CD14-positive monocyte (primary cell): ENCODE measurements around the gene NQO2. TPM values are rescaled to one million over a fixed set of nuclear protein-coding genes. Genes with fewer than 3 reads are reported as not detected.

Source experiments
- DNase-seq, 3 donors: peaks; one replicate each; pipeline ENCODE4 v3.0.0-alpha.2; 2011 to 2022
- H2AFZ ChIP-seq: 2 replicates; pipeline ENCODE4 v1.6.0; 2012; ENCODE audit warnings: mild to moderate bottlenecking, low read depth, low read length, inconsistent platforms; ENCODE audit not compliant: insufficient read depth, poor library complexity, severe bottlenecking
- H3K27ac ChIP-seq, 2 donors: 1 replicate in 1 of 2; 2 replicates in 1 of 2; pipeline ENCODE4 v1.5.1; 2012 to 2013; ENCODE audit warnings: low read length in 2 of 2, control low read depth in 1 of 2, inconsistent platforms in 1 of 2, low read depth in 1 of 2, mild to moderate bottlenecking in 1 of 2
- H3K27me3 ChIP-seq, 2 donors: one replicate each; pipeline versions ENCODE4 v1.6.0 to v1.6.1; 2011 to 2013; ENCODE audit warnings: low read length in 2 of 2; ENCODE audit not compliant: control insufficient read depth in 2 of 2, insufficient read depth in 2 of 2
- H3K36me3 ChIP-seq, 2 donors: replicated peaks in 1 of 2; 1 replicate in 1 of 2; 2 replicates in 1 of 2; pipeline versions ENCODE4 v1.5.1 to v1.6.1; 2012 to 2013; ENCODE audit warnings: low read length in 2 of 2, control low read depth in 1 of 2, inconsistent platforms in 1 of 2, mild to moderate bottlenecking in 1 of 2; ENCODE audit not compliant: insufficient read depth in 2 of 2, control insufficient read depth in 1 of 2
- H3K4me1 ChIP-seq, 2 donors: 1 replicate in 1 of 2; 2 replicates in 1 of 2; pipeline versions ENCODE4 v1.5.1 to v1.6.1; 2012 to 2013; ENCODE audit warnings: low read length in 2 of 2, control low read depth in 1 of 2, inconsistent platforms in 1 of 2, mild to moderate bottlenecking in 1 of 2, moderate library complexity in 1 of 2; ENCODE audit not compliant: insufficient read depth in 2 of 2, control insufficient read depth in 1 of 2
- H3K4me2 ChIP-seq: replicated peaks from 2 replicates; pipeline ENCODE3; 2012; ENCODE audit warnings: low read length, moderate library complexity, mild to moderate bottlenecking; ENCODE audit not compliant: poor library complexity, severe bottlenecking; ENCODE audit errors: extremely low read depth
- H3K4me3 ChIP-seq, 3 experiments: fragments of 200-600 bp in 1 of 3; sonication (generic) in 1 of 3; replicated peaks in 1 of 3; 1 replicate in 2 of 3; 2 replicates in 1 of 3; pipeline ENCODE4 v1.5.1; 2011 to 2013; ENCODE audit warnings: low read length in 3 of 3, mild to moderate bottlenecking in 3 of 3, control low read depth in 2 of 3, low read depth in 2 of 3, inconsistent platforms in 1 of 3, moderate library complexity in 1 of 3
- H3K79me2 ChIP-seq: 2 replicates; pipeline ENCODE4 v1.6.0; 2012; ENCODE audit warnings: mild to moderate bottlenecking, control low read depth, inconsistent platforms, low read length, moderate library complexity; ENCODE audit not compliant: insufficient read depth
- H3K9ac ChIP-seq: 2 replicates; pipeline ENCODE4 v1.6.0; 2017; ENCODE audit warnings: low read length, mild to moderate bottlenecking; ENCODE audit not compliant: insufficient read depth, poor library complexity, severe bottlenecking
- H3K9me3 ChIP-seq, 2 donors: replicated peaks in 1 of 2; 1 replicate in 1 of 2; 2 replicates in 1 of 2; pipeline versions ENCODE4 v1.5.1 to v1.6.1; 2012 to 2013; ENCODE audit warnings: low read length in 2 of 2, control low read depth in 1 of 2; ENCODE audit not compliant: control insufficient read depth in 1 of 2, insufficient read depth in 1 of 2
- H4K20me1 ChIP-seq: 2 replicates; pipeline ENCODE4 v1.6.0; 2012; ENCODE audit warnings: mild to moderate bottlenecking, low read length, control low read depth, moderate library complexity; ENCODE audit not compliant: insufficient read depth
- H3K27ac Mint-ChIP-seq, 7 donors: one replicate each; pipeline ENCODE4 v1.8.0; 2020; ENCODE audit warnings: mild to moderate bottlenecking in 7 of 7, mixed read lengths in 7 of 7, moderate library complexity in 6 of 7, inconsistent platforms in 2 of 7
- H3K27me3 Mint-ChIP-seq, 3 donors: one replicate each; pipeline ENCODE4 v1.8.0; 2021 to 2022; ENCODE audit warnings: low read depth in 3 of 3, mild to moderate bottlenecking in 3 of 3, mixed read lengths in 3 of 3, moderate library complexity in 3 of 3, inconsistent platforms in 1 of 3
- H3K36me3 Mint-ChIP-seq, 2 donors: one replicate each; pipeline ENCODE4 v1.8.0; 2020; ENCODE audit warnings: mixed read lengths in 2 of 2, inconsistent platforms in 1 of 2, mild to moderate bottlenecking in 1 of 2
- H3K4me1 Mint-ChIP-seq: one replicate; pipeline ENCODE4 v1.8.0; 2020; ENCODE audit warnings: mild to moderate bottlenecking, mixed read lengths
- H3K4me3 Mint-ChIP-seq, 2 donors: one replicate each; pipeline ENCODE4 v1.8.0; 2020; ENCODE audit warnings: mild to moderate bottlenecking in 2 of 2, mixed read lengths in 2 of 2, moderate library complexity in 1 of 2
- H3K9me3 Mint-ChIP-seq, 7 donors: one replicate each; pipeline ENCODE4 v1.8.0; 2020 to 2022; ENCODE audit warnings: mixed read lengths in 7 of 7, mild to moderate bottlenecking in 6 of 7, moderate library complexity in 6 of 7, inconsistent platforms in 2 of 7
- WGBS: methylation state at CpG from one replicate; pipeline ENCODE4 v1.1.5; 2013; ENCODE audit warnings: missing lambda C conversion rate; ENCODE audit not compliant: insufficient coverage; 5-methylcytosine and 5-hydroxymethylcytosine counted together
- intact Hi-C, 2 donors: fragments of 100-400 bp; cut with micrococcal nuclease; formaldehyde crosslinking; loops; one replicate each; pipeline versions ENCODE4 v1.15.0 to v1.15.1; 2023
- polyA plus RNA-seq, 3 donors: library from polyadenylated mRNA; depleted of rRNA in 1 of 3; unstranded in 2 of 3; stranded (reverse) in 1 of 3; fragments of 300-500 nt in 2 of 3; fragments of >200 nt in 1 of 3; fragmentation: Illumina TruSeq in 2 of 3; gene quantifications; 1 replicate in 2 of 3; 2 replicates in 1 of 3; pipeline ENCODE4 v1.2.3, GENCODE V29; 2012 to 2021
- TF ChIP-seq, protein P1 (sequence below): fragments of 200-600 bp; IDR thresholded peaks from one replicate; pipeline ENCODE4 v1.8.0; 2022; ENCODE audit warnings: antibody characterized with exemption, mild to moderate bottlenecking

Gene NQO2
- polyA plus RNA-seq, 3 donors: 30.0 to 281 (median 146) TPM

DNA sequence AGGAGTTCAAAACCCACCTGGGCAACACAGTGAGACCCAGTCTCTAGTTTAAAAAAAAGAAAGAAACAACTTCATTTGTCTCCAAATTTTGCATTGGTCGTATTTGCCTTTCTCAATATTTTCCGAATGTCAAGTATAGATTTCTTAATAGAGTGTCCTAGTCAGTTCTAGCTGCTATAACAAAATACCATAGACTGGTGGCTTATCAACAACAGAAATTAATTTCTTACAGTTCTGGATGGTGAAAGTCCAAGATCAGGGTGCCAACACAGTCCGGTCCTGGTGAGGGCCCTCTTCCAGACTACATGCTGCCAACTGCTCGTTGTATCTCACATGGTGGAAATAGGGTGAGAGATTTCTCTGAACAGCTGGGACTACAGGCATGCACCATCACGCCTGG lies 34.0 kb downstream of the NQO2 start:
- no peaks in the 10 kb centered on the region for H3K36me3 Mint-ChIP-seq
- peaks cover 1 to 11% (median 2%) of the 10 kb centered on the region in 3 donors for H3K27me3 Mint-ChIP-seq
- H3K4me2 ChIP-seq: no peak overlapping the region
- no peak overlapping the region for H3K27ac ChIP-seq
- H3K4me1 Mint-ChIP-seq: peaks cover 24% of the 10 kb centered on the region
- no peak overlapping the region for H3K4me3 ChIP-seq
- H2AFZ ChIP-seq: no peak overlapping the region
- peaks cover 15 to 17% of the 10 kb centered on the region in 2 donors for H3K4me1 ChIP-seq
- no peaks in the 10 kb centered on the region for H3K36me3 ChIP-seq
- no peak for DNase-seq
- TF ChIP-seq, protein P1, sequence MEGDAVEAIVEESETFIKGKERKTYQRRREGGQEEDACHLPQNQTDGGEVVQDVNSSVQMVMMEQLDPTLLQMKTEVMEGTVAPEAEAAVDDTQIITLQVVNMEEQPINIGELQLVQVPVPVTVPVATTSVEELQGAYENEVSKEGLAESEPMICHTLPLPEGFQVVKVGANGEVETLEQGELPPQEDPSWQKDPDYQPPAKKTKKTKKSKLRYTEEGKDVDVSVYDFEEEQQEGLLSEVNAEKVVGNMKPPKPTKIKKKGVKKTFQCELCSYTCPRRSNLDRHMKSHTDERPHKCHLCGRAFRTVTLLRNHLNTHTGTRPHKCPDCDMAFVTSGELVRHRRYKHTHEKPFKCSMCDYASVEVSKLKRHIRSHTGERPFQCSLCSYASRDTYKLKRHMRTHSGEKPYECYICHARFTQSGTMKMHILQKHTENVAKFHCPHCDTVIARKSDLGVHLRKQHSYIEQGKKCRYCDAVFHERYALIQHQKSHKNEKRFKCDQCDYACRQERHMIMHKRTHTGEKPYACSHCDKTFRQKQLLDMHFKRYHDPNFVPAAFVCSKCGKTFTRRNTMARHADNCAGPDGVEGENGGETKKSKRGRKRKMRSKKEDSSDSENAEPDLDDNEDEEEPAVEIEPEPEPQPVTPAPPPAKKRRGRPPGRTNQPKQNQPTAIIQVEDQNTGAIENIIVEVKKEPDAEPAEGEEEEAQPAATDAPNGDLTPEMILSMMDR: no peak
- WGBS: no CpG with 5 or more reads among the region's 5 CpGs
- no peak overlapping the region for H3K9ac ChIP-seq
- no peaks in the 10 kb centered on the region for H3K27me3 ChIP-seq
- no peaks in the 10 kb centered on the region for H4K20me1 ChIP-seq
- H3K4me3 Mint-ChIP-seq: no peak overlapping the region
- H3K9me3 Mint-ChIP-seq: peaks cover 0 to 7% (median 0%) of the 10 kb centered on the region in 7 donors
- H3K9me3 ChIP-seq: no peaks in the 10 kb centered on the region
- H3K79me2 ChIP-seq: no peaks in the 10 kb centered on the region
- intact Hi-C loops: no loop called here
- no peak overlapping the region for H3K27ac Mint-ChIP-seq

DNA sequence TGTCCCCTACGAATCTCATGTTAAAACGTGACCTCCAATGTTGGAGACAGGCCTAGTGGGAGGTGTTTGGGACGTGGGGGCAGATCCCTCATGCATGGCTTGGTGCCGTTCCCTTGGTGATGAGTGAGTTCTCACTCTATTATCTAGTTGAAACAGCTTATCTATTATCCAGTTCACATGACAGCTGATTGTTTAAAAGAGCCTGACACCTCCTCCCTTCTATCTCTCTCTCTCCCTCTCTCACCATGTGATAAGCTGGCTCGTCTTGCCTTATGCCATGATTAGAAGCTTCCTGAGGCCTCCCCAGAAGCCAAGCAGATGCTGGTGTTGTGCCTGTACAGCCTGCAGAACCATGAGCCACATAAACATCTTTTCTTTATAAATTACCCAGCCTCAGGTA lies 35.7 kb downstream of the NQO2 start:
- Histone ChIP-seq H4K20me1 (no peaks in the 10 kb centered on the region), H3K4me2 (no peak overlapping the region), H3K79me2 (no peaks in the 10 kb centered on the region), H3K27ac (no peak overlapping the region), H3K4me3 (no peak overlapping the region), H3K36me3 (no peaks in the 10 kb centered on the region), H3K27me3 (no peaks in the 10 kb centered on the region), H3K9ac (no peak overlapping the region), H2AFZ (no peak overlapping the region), H3K4me1 (peaks cover 15 to 16% of the 10 kb centered on the region in 2 donors), H3K9me3 (no peaks in the 10 kb centered on the region)
- Mint-ChIP-seq H3K4me3 (no peak overlapping the region), H3K27me3 (peaks cover 1 to 11% (median 2%) of the 10 kb centered on the region in 3 donors), H3K27ac (peak overlapping the region in 1 of 7 donors; percentile 5), H3K4me1 (peaks cover 24% of the 10 kb centered on the region), H3K36me3 (no peaks in the 10 kb centered on the region), H3K9me3 (peaks cover 0 to 7% (median 0%) of the 10 kb centered on the region in 7 donors)
- no peak for DNase-seq
- 95% methylated on average over 3 of the region's 5 CpGs for WGBS
- TF ChIP-seq, protein P1: no peak
- intact Hi-C loops: no loop called here
